ENCODE measurements around the gene RUBCN. TPM values are rescaled to one million over a fixed set of nuclear protein-coding genes. Genes with fewer than 3 reads are reported as not detected.
A peak's percentile ranks its signal among the peaks of the same experiment; 100 is the strongest.
"Not testable (repeated sequence)": the region's sequence is repeated elsewhere in the genome, so short reads cannot be mapped to it uniquely, and the experiment has no call there.

Gene RUBCN
- total RNA-seq, 2 experiments from 2014 or later = 55.1 to 55.8 TPM

DNA sequence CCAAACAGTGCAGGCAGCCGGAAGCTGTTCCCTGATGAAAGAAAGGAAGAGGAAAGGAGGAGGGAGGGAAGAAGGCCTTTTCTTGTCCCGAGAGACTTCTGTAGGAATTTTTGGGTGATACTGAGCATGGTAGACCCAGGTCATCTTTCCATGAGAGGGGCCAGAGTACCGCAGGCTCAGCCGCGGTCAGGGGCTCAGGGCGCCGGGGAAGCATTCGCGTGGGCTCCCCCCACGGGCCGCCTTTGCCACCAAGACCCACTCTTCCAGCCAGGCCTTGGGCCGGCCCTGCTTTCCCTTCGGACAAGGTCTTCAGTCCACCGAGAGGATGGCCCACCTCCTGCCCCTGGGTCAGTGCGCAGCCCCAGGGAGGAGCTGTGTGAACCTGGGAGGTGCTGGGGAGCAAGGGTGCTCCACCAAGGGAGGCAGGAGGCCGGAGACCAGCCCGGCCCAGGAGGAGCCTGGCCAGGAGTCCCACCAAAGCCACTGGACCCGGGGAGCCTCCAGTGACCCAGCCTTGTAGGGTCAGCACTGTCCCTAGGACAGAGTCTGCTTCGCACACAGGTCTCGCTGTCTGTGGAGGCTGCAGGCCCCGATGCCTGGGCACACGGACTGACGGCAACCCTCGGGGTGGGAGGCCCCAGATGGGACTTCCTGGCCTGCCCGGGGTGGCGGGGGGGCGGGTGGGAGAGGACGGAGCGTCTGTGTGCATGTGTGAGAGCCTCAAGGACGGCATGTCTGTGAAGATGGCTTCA is 79.0 kb downstream of the RUBCN start:
- H3K36me3 Mint-ChIP-seq; DNase-seq; H3K4me1 Mint-ChIP-seq; ATAC-seq (ENCODE audit: low read depth); H3K27ac Mint-ChIP-seq; POLR2A ChIA-PET; H3K9me3 Mint-ChIP-seq; H3K27me3 Mint-ChIP-seq; H3K4me3 Mint-ChIP-seq: not testable (repeated sequence)

DNA sequence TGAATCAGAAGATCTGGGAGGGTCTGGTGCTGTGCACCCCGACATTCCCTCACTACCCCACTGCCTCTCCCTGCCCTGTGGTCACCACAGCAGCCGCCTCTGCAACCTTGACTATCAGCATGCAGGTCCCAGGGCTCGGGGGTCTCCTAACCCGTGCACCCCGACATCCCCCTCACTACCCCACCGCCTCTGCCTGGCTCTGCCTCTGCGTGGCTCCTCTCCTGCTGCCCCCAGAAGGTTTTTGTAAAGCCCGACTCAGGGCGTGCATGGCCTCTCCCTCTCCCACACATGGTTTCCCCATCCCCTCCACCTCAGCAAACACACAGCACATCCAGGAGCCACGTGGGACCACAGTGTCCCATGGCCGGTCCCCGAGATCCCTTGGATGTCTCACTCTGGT is 79.7 kb downstream of the RUBCN start:
- H3K4me3 Mint-ChIP-seq, H3K27ac Mint-ChIP-seq, POLR2A ChIA-PET: not testable (repeated sequence)

DNA sequence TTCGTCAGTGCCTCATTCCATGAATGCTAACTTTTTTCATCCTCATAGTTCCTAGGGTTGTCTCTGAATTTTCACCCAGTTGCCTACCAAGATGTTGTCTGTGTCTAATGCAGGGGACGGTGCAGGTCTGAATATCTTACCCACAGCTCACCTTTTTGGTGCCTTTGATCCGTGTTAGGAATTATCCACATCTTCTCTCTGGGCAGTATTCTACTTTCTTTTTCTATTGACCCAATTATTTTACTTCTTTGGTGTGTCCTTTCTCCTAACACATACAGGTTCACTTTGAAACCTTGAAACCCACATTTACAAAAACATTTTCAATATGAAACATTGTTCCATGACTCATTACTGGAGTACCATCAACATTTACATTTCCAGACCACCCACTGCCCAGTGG is 80.6 kb downstream of the RUBCN start:
- not testable (repeated sequence) for ATAC-seq (ENCODE audit: low read depth); DNase-seq
- H3K27ac Mint-ChIP-seq = peak overlapping the region; percentile 76

More for the DNA sequence above, 79.7 kb downstream of the RUBCN start:
- H3K9me3 Mint-ChIP-seq; H3K36me3 Mint-ChIP-seq; DNase-seq; ATAC-seq (ENCODE audit: low read depth); H3K27me3 Mint-ChIP-seq; H3K4me1 Mint-ChIP-seq: not testable (repeated sequence)

DNA sequence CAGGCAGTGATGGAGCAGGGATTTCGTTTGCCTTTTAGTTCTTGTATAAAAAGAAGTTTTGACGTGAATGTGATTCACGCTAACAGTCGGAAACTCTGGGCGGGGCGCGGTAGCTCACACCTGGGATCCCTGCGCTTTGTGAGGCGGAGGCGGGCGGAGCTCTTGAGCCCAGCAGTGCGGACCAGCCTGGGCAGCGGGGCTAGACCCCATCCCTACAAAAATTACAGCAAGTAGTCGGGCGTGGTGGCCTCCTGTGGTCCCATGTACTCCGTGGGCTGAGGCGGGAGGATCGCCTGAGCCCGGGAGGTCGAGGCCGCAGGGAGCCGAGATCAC is 81.7 kb downstream of the RUBCN start:
- peak; percentile 55 for ATAC-seq (ENCODE audit: low read depth)
- H3K9me3 Mint-ChIP-seq, DNase-seq, H3K4me3 Mint-ChIP-seq, H3K27ac Mint-ChIP-seq, H3K36me3 Mint-ChIP-seq, H3K27me3 Mint-ChIP-seq: not testable (repeated sequence)
- POLR2A ChIA-PET = interaction anchor here (0.6 kb wide), 1 partner anchor 63 kb away, joined by 5 read pairs; no protein-coding TSS in a partner anchor
- peaks cover 13% of the 10 kb centered on the region for H3K4me1 Mint-ChIP-seq

More for the DNA sequence above, 80.6 kb downstream of the RUBCN start:
- POLR2A ChIA-PET, H3K9me3 Mint-ChIP-seq, H3K36me3 Mint-ChIP-seq, H3K4me1 Mint-ChIP-seq, H3K27me3 Mint-ChIP-seq: not testable (repeated sequence)
- H3K4me3 Mint-ChIP-seq = peak overlapping the region; percentile 65

DNA sequence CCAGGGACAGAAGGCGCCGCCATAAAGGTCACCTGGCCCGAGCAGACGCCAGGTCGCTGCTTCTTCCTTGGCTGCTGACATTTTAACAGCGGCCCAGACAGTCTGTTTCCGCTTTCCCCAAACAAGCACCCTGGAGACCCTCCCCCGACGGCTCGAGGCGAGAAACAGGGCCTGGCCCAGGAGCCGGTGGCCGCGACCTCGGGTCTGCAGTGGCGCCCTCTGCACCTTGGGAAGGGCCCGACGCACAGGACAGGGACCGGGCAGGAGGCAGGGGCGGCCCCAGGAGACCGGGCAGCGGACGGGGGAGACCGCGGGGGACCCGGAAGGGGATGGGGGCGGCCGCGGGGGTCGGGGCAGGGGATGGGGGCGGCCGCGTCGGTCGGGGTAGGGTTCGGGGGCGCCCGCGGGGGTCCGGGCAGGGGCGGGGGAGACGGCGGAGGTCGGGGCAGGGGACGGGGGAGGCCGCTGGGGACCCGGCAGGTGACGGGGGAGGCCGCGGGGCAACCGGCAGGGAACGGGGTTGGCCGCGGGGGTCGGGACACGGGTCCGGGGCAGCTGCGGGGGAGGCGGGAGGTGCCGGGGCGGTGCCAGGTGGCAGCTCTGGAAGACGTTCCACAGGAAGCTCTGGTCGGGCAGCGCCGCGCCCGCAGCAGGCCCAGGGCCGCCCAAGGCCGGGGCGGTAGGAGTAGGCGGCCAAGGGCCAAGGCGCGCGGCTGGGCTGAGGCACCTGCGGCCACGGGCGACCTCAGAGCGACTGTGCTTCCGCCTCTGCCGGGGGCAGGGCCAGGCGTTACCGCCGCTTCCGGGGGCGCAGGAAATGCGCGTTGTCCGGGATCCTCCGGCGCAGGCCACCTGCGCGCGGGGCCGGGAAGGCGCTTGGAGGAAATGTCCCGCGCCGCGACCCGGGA is 82.4 kb downstream of the RUBCN start:
- peak; percentile 73 for DNase-seq
- Mint-ChIP-seq H3K4me1 (peaks cover 13% of the 10 kb centered on the region), H3K27ac (peak overlapping the region; percentile 74), H3K4me3 (peak overlapping the region; percentile 76)
- H3K36me3 Mint-ChIP-seq, H3K9me3 Mint-ChIP-seq, POLR2A ChIA-PET, H3K27me3 Mint-ChIP-seq: not testable (repeated sequence)
- peak; percentile 95 for ATAC-seq (ENCODE audit: low read depth)

DNA sequence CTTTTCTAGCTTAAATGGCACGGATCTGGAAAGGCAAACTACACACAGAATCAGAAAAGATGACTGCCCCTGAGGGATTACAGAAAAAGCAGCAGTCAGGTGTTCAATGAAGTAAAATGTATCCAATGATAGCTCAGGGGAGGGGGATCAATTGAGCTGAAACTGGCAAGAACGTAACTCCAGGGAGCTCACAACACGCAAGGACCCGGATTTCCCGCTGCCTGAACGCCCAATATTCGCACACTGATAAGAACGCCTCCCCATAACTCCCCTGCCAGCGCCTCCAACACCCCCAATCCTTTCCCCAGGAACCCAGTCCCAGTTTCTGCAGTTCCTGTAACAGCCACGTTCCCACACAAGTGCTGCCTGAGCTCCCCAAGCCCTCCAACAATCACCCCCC is 83.8 kb downstream of the RUBCN start:
- H3K4me3 Mint-ChIP-seq; H3K9me3 Mint-ChIP-seq; H3K27me3 Mint-ChIP-seq; H3K27ac Mint-ChIP-seq; POLR2A ChIA-PET; ATAC-seq (ENCODE audit: low read depth); H3K36me3 Mint-ChIP-seq: not testable (repeated sequence)
- H3K4me1 Mint-ChIP-seq = peaks cover 13% of the 10 kb centered on the region
- DNase-seq = peak; percentile 19

DNA sequence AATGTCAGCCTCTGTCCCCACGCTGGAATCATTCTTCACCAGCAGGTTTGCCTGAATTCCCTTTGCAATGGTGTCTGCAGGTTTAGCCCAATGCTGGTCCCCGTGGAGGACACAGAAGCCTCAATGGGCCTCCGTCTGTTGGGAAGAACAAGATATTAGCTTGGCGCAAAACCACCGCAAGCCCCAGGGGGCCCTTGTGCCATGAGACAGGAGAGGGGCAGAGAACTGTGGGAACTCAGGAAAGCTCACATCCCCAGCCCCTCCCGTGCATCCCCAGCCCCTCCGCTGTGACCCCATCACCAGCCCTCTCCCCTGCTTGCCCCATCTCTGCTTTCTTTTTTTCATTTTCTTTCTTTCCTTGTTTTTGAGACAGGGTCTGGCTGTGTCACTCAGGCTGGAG is 89.1 kb downstream of the RUBCN start:
- ATAC-seq (ENCODE audit: low read depth); POLR2A ChIA-PET; H3K36me3 Mint-ChIP-seq; H3K27me3 Mint-ChIP-seq; H3K27ac Mint-ChIP-seq; H3K4me3 Mint-ChIP-seq; H3K9me3 Mint-ChIP-seq: not testable (repeated sequence)
- DNase-seq = peak; percentile 25
- H3K4me1 Mint-ChIP-seq = peaks cover 11% of the 10 kb centered on the region

DNA sequence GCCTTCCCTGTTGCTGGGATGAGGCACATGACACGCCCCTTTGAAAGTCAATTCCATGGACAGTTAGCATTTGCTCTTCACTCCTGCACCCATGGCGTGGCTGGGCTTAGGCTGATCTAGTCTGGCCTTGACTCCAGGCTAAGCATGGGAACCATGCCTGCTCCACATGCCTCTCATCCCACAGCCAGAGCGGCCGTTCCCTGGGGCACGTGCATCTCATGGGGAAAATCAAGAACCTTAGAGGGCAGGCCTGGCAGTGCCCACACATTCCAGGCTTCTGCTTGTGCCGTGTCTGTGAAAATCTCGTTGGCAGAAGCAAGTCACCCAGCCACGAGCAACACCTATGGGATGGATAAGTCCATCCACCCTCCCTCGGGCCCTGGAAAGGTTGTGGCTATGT is 89.5 kb downstream of the RUBCN start:
- POLR2A ChIA-PET, H3K27ac Mint-ChIP-seq: not testable (repeated sequence)

DNA sequence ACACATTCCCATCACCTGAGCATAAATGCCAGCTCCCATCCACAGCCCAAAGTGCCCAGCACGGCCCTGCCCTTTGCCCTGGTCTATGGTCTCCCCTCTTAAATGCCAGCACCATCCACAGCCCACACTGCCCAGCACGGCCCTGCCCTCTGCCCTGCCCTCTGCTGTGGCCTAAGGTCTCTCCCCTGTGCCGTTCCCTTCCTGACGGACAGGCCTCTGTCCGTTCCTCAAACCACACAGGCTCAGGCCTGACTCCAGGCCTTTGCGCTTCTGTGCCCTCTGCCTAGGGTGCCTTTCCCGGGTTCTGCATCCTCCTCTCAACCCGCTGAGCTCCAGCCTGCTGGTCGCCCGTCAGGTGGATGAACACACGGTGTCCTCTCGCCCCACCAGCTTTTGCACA is 90.4 kb downstream of the RUBCN start:
- ATAC-seq (ENCODE audit: low read depth); H3K4me1 Mint-ChIP-seq; POLR2A ChIA-PET; H3K4me3 Mint-ChIP-seq; H3K27me3 Mint-ChIP-seq; DNase-seq; H3K27ac Mint-ChIP-seq; H3K36me3 Mint-ChIP-seq; H3K9me3 Mint-ChIP-seq: not testable (repeated sequence)

More for the DNA sequence above, 89.5 kb downstream of the RUBCN start:
- H3K36me3 Mint-ChIP-seq; H3K9me3 Mint-ChIP-seq; ATAC-seq (ENCODE audit: low read depth); H3K4me3 Mint-ChIP-seq; H3K4me1 Mint-ChIP-seq; H3K27me3 Mint-ChIP-seq: not testable (repeated sequence)
- peak; percentile 17 for DNase-seq

DNA sequence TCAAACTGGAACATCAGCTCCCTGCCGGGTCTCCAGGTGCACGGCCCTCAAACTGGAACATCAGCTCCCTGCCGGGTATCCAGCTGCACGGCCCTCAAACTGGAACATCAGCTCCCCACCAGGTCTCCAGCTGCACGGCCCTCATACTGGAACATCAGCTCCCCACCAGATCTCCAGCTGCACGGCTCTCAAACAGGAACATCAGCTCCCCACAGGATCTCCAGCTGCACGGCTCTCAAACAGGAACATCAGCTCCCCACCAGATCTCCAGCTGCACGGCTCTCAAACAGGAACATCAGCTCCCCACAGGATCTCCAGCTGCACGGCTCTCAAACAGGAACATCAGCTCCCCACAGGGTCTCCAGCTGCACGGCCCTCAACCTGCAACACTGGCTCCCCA is 99.1 kb downstream of the RUBCN start:
- H3K9me3 Mint-ChIP-seq; H3K27me3 Mint-ChIP-seq; H3K4me1 Mint-ChIP-seq; H3K27ac Mint-ChIP-seq; POLR2A ChIA-PET; ATAC-seq (ENCODE audit: low read depth); H3K4me3 Mint-ChIP-seq; DNase-seq; H3K36me3 Mint-ChIP-seq: not testable (repeated sequence)

DNA sequence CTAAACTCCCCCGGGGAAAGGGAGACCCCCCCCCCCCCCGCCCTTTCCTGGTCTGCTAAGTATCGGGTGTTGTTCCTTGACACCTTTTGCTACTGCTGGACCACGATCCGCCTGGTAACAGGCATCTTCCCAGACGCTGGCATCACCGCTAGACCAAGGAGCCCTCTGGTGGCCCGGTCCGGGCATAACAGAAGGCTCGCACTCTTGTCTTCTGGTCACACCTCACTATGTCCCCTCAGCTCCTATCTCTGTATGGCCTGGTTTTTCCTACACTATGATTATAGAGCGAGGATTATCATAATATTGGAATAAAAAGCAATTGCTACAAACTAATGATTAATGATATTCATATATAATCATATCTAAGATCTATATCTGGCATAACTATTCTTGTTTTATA is 104.7 kb downstream of the RUBCN start:
- H3K4me1 Mint-ChIP-seq; POLR2A ChIA-PET; H3K27me3 Mint-ChIP-seq; H3K4me3 Mint-ChIP-seq; DNase-seq; H3K9me3 Mint-ChIP-seq; H3K36me3 Mint-ChIP-seq; H3K27ac Mint-ChIP-seq; ATAC-seq (ENCODE audit: low read depth): not testable (repeated sequence)

DNA sequence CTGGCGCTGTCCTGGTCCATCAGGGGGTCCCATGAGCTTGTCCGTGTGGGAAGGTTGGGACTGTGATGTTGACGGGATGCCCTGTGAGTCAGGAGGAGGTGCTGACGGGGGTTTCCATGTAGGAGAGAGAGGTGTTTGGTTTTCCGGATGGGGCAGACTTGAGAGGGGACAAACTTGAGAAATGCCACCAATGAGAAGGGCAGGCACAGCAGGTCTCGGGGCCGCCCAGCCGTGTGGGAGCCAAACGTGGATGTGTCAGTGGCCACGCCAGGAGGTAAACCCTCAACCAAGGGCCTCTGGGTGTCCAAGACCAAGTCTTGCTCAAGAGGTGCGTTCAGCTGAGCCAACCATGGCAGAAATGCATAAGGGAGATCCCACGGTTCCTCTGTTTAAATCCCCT is 105.9 kb downstream of the RUBCN start:
- H3K9me3 Mint-ChIP-seq; H3K4me1 Mint-ChIP-seq; H3K36me3 Mint-ChIP-seq; H3K27ac Mint-ChIP-seq; DNase-seq; H3K27me3 Mint-ChIP-seq; ATAC-seq (ENCODE audit: low read depth); POLR2A ChIA-PET; H3K4me3 Mint-ChIP-seq: not testable (repeated sequence)

DNA sequence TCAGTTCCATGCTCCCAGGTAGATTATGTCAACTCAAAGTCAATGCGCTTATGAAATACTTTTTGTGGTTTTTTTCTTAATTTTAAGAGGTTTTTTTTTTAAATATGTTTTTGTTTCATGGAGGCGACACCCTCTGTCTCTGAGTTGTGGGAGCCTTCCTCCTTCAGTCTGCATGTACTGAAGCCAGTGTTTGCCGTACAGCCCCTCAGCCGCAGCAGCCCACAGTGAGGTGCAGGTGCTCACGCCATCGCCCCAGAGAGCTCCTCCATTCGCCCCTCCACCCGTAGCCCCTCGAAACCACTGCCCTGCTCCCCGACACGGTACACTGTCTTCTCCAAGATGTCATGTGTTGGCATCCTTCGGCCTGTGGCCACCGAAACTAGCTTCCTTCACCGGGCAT is 107.4 kb downstream of the RUBCN start:
- ATAC-seq (ENCODE audit: low read depth); H3K36me3 Mint-ChIP-seq: not testable (repeated sequence)
- POLR2A ChIA-PET = interaction anchor here (1.3 kb wide), 1 partner anchor 16 kb away, joined by 3 read pairs; no protein-coding TSS in a partner anchor

More for the DNA sequence above, 107.4 kb downstream of the RUBCN start:
- not testable (repeated sequence) for H3K9me3 Mint-ChIP-seq, H3K4me1 Mint-ChIP-seq, H3K27ac Mint-ChIP-seq, H3K4me3 Mint-ChIP-seq, H3K27me3 Mint-ChIP-seq, DNase-seq
